Effector CD8-positive, alpha-beta T cell (primary cell): ENCODE results near the gene RGS9BP.
"Not testable (repeated sequence)": the region's sequence is repeated elsewhere in the genome, so short reads cannot be mapped to it uniquely, and the experiment has no call there.

Source experiments
- DNase-seq: peaks from one replicate; lab custom pipeline; 2025; lab: John Stamatoyannopoulos, UW

The RGS9BP gene

DNA sequence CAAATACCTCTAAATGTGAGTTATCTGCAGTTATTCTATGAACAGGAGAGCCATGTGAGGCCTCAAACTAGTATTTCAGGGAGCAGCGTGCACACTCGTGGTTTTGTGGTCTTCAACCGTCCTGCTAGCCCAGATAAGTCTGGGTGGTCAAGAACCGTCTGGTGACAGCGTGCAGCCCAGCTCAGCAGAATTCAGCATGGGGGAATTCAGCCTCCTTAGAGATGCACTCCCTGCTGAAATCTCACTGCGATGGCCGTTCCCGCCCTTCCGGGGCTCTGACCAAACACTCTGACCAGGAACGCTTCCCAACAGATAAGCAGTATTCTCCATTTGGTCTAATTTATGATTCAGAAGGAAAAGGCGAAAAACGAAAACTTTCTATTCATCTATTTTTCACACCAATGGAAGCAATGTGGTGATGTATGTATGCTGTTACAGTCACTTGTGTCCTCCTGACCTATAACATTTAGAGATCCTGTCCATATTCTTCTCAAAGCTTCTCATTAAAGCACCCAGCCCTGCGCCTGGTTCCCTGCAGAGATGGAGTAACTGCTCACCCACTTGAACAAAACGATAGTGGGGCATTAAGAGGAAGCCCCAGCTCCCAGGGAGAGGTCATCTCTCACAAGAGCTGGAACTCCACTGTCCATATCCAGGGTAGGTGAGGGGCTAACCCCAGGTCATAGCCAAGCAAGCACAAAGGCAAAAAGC, 3.6 kb upstream of the RGS9BP start:
- DNase-seq: no peak

DNA sequence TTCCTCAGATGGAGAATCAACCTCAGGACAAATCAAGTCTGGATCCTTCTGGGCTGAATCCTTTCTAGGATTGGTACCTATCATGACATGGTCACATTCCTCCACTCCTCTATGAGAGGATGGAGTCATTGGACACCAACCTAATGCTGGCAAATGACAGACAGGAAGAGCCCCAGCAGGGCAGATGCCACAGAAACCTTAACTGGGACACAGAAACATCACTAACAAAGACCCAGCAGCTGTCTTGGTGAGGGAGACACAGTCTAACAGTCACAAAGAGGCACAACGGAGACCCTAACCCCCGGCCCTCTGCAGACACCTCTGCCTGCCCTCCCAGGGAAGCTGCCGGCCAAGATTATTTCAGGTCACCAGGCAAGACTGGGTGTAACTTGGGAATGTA, 2.8 kb upstream of the RGS9BP start:
- no peak for DNase-seq

DNA sequence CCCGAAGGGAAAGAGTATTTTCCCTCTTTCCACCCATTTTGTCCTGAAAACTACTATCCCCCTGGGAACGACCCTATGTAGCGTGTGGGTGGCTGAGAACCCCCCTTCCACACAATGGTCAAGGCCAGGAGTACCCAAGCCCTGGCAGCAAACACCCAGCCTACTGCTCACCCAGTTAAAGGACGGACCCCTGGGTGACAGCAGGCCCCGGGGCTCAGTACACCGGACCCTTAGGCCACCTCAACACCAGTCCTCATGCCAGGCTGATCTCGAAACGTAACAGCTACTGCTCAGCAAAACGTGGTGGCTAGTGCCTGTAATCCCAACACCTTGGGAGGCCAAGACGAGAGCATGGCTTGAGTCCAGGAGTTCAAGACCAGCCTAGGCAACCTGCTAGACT, 2.1 kb upstream of the RGS9BP start:
- no peak for DNase-seq

DNA sequence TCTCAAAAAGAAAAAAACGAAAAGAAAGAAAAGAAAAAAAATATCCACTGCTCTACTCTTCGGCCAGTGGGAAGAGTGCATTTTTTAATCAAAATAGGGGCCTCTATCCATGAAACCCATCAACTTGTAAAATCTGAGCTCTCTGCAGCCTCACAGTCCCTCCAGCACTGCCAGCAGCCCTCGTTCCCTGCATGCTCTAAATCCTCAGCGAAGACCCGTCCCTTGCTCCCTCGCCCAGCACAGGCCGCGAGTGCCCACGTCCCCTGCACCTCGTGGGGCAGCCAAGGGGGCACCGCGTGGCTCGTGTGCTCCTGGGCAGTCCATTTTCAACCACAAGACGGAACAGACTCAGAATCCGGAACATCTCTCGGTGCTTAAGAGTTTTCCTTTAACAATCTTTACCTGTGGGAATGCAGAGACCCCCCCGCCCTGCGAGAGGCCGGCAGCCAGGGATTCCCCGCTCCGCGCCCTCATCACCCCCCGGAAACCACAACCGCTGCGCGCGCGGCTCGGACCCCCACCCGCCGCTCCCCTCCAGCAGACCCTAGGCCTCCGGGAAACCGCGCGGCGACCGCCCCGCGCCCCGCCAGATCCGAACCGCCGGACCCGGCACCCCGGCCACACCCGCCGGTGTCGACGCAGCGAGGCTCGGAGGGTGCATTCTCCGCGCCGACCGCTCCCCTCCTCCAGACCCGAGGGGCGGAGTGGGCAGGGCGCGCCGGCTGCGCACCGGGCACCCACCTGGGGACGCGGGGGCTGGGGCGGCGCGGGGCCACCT, 1.3 kb upstream of the RGS9BP start:
- peak; percentile 22 for DNase-seq

DNA sequence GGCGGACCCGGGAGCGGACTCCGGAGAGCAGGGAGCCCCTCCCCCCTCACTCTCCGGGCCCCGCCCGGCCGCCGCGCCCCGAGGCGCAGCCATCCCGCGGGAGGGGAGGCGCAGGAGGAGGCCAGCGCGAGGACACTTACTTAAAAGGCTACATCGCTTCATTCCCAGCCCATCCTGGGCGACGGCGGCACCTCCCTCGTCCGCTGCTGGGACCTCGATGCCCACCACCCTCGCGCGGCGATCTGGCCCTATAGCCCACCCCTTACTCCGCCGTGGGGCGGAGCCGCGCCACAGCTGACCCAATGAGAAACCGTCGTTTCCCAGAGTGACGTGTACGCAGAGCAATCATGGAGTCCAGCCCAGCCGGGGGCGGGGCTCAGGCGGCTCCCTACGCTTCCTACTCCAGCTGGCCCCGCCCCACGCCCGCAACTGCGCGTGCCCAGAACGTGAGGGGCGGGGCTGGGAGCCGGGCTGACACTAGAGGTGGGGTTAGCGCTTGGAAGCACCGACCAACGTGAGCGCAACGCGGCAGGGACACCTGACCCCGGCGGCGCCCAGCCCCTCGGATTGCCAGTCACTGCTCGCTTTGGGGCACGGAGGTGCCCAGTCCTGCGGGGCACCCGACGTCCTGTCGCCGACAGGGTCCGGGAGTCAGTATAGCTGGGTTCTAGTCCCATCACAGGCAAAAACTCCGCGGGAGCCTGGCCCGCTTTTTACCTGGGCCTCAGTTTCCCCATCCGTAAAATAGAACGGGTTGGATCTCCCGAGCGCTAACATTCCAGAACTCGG, 523 bp upstream of the RGS9BP start, which contains the start of gene ANKRD27:
Gene ANKRD27 (minus strand): TSS at position 250 of the 789 bp plus-strand sequence. CDS start 16,165 bp downstream, outside the sequence.
- peak; percentile 97 for DNase-seq

DNA sequence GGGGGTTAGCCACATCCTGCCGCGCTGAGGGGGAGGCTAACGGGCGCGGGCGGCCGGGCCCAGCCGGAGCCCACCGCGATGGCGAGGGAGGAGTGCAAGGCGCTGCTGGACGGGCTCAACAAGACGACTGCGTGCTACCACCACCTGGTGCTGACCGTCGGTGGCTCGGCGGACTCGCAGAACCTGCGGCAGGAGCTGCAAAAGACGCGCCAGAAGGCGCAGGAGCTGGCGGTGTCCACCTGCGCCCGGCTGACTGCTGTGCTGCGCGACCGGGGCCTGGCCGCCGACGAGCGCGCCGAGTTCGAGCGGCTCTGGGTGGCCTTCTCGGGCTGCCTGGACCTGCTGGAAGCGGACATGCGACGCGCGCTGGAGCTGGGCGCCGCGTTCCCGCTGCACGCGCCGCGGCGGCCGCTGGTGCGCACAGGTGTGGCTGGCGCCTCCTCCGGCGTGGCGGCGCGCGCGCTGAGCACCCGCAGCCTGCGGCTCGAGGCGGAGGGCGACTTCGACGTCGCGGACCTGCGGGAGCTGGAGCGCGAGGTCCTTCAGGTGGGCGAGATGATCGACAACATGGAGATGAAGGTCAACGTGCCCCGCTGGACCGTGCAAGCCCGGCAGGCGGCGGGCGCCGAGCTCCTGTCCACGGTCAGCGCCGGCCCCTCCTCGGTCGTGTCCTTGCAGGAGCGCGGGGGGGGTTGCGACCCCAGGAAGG, 692 bp downstream of the RGS9BP start:
- no peak for DNase-seq

DNA sequence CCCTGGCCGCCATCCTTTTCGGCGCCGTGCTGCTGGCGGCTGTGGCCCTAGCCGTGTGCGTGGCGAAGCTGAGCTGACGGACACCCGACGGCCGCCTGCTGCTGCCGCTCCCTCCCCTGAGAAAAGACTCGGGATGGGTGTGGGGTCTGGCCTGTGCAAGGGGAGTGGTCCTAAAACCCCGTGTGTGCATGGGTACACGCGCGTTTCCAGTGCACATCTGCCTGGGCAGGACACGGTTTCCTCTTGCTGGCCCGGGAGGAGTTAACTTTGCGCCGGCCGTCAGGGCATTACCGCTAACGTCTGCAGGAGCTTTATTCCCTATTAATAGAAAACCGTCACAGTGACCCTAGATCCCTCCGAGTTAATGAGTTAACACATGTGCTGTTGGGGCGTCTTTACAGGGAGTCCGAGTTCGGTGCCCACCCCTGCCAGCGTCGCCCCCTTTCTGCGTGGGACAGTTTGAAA, 1.3 kb downstream of the RGS9BP start:
- DNase-seq: no peak

DNA sequence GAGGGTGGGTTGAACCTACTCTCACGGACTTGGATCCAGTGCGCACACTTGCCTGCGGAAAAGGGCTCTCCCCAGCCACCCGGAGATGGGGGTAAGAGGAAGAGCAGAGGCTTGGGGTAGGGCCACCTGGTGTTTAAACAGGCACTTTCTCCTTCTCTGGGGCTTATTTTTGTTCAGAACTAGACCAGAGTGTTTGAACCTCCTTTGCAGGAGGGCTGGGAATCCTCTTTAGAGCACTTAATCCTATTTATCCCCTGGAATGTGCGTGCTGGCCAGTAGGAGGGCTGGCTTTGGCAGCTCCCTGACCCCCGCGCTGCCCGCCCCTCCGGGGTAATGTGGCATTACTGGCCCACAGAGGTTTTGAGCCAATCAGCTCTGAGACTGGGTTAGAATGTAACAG, 2.0 kb downstream of the RGS9BP start:
- no peak for DNase-seq

DNA sequence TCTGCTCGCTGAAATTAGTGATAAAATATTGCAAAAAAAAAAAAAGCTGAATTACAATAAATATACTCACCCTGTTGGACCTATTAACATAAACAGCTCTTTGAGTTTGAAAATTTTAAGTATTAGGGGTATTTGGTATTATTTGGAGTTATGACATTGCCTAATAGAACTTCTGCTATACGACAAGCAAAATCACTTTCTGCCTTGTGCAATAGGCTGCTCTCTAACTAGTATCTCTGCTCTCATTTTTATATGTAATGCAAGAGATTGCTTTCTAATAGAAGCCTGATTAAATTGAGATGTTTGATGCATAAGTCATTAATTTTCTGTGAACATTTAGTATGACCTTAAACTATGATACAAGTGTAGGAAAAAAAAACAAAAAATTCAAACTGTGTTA, 5.3 kb downstream of the RGS9BP start:
- no peak for DNase-seq

DNA sequence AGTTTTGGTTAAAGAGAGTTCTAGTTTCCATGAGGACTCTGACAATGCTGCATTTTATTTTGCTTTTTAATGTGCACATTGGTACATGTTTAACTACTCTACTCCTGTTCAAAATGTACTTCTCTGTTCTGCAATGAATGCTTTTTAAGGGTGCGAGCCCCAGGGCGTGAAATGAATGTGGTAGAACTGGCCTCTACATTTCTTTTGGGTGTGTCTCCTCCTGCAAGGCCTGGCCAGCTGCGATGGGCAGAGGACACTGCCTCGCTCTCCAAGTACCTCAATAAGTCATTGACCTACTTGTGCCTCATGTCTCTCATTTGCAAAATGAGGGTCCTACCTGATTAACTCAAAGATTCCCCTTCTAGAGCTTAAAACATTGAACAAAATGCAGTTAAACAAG, 6.7 kb downstream of the RGS9BP start:
- no peak for DNase-seq

DNA sequence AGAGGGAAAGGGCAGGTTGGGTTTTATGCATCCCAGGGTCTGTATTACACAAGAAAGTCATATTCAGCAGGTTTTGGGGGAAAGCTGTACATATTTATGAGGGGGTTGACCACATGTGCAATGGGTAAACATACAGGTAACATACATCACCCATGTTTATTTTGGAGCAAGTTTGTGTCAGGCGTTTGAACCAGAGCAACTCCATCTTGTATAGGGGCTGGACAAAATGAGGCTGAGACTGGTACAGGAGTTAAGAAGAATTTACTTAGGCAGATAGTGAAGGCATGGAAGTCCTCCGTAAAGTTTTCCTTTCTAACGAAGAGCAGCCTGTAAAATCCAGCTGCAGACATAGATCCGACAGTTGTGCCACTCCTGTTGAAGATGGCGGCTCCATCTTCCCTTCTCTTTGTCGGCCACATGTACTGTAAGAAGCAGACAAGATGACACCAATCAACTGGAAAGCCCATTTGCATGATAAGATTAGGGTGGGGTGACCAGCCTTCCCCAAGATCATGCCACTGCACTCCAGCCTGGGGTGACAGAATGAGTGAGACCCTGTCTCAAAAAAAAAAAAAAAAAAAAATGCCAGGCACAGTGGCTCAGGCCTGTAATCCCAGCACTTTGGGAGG, 11.3 kb downstream of the RGS9BP start:
- DNase-seq: no peak

DNA sequence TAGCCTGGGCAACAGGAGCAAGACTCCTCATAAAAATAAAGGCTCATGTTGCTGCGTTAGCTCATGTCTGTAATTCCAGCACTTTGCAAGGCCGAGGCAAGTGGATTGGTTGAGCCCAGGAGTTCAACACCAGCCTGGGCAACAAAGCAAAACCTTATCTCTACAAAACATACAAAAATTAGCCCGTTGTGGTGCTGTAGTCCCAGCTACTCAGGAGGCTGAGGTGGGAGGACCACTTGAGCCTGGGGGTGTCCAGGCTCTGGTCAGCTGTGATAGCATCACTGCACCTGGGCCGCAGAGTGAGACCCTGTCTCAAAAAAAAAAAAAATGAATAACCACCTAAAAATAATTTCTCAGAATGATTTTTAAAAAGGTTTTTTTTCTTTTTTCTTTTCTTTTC, 12.0 kb downstream of the RGS9BP start:
- DNase-seq: no peak

DNA sequence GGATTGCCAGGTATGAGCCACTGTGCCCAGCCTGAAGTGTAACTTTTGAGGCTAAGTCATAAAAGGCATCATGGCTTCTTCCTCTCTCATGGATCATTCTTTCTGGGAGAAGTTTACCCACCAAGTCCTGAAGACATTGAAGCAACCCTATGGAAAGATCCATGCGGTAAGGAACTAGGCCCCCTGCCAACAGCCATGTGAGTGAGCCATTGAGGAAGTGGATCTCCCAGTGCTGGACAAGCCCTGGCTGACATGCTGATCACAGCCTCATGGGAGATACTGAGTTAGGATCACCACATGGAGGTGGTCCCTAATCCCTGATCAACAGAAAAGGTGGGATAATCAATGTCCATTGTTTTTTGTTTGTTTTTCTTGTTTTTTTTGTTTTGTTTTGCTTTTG, 12.7 kb downstream of the RGS9BP start:
- no peak for DNase-seq

DNA sequence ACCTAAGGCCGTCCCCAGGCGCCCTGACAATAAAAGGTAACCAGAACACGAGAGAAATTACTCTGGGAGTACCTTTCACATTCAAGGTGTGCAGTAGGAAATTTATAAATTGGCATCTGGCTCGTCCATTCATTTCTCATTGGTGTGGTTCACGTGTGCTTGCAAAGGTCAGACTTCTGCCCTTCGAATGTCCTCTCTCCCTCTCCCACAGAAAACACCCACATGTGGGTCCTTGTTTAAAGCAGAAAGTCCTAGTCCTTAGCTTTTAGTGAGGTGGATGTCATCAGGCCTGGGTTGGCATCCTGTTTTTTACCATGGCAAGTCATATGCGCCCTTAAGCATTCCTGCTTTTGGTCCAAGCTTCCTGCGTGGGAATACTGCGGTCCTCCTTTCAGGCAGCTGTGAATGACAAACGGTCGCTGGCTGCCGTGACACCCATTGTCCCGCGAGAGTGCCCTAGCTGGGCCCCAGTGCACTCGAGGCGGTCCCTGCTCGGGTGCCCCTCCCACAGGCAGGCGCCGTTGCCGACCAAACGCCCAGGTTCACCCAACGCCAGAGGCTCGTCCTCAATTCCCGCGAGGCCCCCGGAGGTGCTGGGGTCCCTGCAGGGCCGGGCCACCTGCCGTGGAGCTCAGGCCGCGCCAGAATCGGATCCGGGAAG, 15.8 kb downstream of the RGS9BP start, which contains the start of gene NUDT19:
Gene NUDT19 (plus strand): TSS at position 531 of the 661 bp plus-strand sequence. CDS start 140 bp downstream, outside the sequence.
- peak; percentile 29 for DNase-seq

DNA sequence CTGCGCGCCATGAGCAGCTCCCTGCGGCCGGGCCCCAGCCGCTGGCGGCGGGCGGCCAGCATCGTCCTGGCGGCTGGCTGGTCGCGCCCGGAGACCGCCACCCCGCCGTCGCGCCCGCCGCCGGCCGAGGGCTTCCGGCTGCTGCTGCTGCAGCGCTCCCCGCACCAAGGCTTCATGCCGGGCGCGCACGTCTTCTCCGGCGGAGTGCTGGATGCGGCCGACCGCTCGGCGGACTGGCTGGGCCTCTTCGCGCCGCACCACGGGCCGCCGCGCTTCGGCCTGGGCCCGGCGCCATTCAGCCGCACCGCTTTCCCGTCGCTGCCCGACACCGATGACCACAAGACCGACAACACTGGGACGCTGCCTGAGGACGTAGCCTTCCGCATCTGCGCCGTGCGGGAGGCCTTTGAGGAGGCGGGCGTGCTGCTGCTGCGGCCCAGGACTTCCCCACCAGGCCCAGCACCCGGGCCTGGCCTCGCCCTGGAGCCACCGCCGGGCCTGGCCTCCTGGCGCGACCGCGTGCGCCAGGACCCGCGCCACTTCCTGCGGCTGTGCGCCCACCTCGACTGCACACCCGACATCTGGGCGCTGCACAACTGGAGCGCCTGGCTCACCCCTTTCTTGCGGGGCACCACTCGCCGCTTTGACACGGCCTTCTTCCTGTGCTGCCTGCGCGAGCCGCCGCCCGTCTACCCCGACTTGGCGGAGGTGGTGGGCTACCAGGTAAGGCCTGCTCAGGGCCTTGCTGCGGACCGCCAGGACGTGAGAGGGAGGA, 16.5 kb downstream of the RGS9BP start:
- peak; percentile 21 for DNase-seq

DNA sequence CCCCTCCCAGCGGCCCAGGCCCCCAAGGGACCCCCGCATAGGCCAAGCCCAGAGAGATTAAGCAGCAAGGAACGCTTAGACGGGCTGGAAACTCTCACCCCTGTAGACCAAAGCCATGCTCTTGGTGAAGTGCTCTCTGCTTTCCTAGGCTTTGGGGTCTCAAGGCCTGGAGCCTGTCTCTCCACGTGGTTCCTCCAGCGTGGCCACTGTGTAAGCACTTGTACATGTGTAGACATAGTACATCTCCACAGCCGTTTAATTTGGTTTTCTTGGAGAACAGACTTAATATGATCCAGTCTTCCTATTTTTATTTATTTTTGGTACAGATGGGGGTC, 17.0 kb downstream of the RGS9BP start:
- DNase-seq: no peak

DNA sequence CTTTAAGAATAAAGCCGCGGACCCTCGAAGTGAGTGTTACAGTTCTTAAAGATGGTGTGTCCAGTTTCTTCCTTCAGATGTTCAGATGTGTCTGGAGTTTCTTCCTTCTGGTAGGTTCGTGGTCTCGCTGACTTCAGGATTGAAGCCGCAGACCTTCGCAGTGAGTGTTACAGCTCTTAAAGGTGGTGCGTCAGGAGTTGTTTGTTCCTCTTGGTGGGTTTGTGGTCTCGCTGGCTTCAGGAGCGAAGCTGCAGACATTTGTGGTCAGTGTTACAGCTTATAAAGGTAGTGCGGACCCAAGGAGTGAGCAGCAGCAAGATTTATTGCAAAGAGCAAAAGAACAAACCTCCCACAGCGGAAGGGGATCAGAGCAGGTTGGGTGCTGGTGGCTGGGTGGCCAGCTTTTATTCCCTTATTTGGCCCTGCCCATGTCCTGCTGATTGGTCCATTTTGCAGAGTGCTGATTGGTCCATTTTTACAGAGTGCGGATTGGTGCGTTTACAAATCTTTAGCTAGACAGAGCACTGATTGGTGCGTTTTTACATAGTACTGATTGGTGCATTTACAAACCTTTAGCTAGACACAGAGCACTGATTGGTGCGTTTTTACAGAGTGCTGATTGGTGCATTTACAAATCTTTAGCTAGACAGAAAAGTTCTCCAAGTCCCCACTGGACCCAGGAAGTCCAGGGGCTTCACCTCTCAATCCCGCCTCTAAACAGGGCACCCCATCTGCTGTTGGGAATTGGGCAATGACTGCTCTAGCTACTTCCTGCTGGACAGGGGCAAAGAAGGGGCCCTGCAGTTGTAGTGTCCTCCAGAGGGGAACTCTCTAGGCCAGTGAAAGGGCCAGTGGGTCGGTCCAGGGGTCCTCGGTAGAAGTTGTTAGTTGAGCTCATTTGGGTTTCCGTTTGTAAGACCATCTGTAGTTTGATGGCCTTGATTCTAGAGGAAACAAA, 17.8 kb downstream of the RGS9BP start:
- peak; percentile 4 for DNase-seq

DNA sequence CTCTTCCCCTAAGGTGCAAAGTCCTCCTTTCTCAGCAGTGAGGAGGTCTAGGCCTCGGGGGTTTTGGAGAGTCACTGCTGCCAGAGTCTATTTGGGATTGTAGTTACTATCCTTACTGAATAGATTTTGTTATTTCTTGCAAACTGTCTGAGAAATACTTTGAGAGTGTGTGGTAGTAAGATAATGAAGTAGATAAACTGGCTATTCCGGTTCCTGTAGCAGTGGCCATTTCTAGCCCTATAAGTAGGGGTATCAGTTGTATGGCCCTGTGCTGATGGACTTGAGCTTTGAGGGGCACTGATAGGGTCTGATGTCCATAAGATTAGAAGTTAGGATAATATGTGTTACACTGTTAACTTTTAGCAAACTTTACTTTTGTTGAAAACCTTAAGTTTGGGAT, 18.7 kb downstream of the RGS9BP start:
- DNase-seq: not testable (repeated sequence)

DNA sequence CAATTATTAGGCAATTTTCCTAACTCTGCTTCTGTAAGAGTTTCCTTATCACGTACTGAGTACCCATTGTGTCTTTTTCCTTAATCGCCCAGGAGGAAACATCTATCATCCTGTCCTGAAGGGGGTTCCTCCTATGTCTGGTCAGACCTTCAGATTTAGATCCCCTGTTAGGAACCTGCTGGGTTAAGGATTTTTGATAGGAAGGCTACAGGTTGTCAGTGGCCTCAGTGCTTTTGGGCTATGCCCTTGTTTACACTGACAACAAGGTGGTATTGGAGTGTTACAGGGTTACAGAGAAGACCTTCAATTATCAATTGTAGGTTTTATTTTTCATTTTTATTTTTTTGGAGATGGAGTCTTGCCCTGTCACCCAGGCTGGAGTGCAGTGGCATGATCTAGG, 19.2 kb downstream of the RGS9BP start:
- not testable (repeated sequence) for DNase-seq
